SK-MEL-5 (cell line): Measurements from ENCODE around the gene ZSCAN9. TPM values are rescaled to one million over a fixed set of nuclear protein-coding genes. Genes with fewer than 3 reads are reported as not detected.

Experiments used
- DNase-seq: peaks from one replicate; pipeline ENCODE4 v3.0.0-alpha.2; 2016; ENCODE audit warnings: low read depth, low spot score
- in situ Hi-C: cut with HindIII; loops from 2 replicates; pipeline ENCODE4 v1.10.0; 2016; ENCODE audit warnings: low sequenced_read_pairs, high pct_unique_total_duplicates, low pct_unique_long_range_greater_than_20kb
- total RNA-seq: library from RNA; depleted of rRNA; stranded (reverse); fragments of >200 nt; shearing (Covaris generic); gene quantifications from 2 replicates; pipeline ENCODE4 v1.2.3, GENCODE V29; 2014

Gene ZSCAN9
- total RNA-seq, 1 experiment from 2014 or later, result 9.0 TPM

DNA sequence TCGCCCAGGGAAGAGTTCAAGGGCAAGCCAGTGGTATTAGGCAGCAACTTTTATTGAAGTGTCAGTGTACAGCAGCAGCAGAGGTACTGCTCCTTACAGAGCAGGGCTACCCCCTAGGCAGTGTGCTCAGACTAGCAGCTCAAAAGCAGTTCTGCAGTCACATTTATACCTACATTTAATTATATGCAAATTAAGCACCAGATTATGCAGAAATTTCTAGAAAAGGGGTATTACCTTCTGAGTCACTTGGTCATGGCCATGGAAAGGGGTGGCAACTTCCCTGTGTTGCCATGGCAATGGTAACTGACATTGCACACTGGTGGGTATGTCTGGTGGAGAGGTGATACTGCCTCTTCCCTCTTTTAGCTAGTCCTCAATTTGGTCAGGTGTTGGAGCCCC, 29.0 kb downstream of the ZSCAN9 start:
- DNase-seq, result no peak
- in situ Hi-C loops, result no loop called here

DNA sequence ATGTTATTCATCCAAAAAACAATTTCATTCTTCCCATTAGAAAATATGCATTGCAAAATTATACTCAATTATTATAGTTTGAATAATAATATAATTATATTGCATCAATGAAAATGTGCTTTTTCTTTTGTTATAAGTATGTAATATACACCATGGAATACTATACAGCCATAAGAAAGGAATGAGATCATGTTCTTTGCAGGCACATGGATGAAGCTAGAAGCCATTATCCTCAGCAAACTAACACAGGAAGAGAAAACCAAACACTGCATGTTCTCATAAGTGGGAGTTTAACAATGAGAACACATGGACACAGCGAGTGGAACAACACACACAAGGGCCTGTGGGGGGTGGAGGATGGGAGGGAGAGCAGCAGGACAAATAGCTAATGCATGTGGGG, 32.0 kb downstream of the ZSCAN9 start:
- no peak for DNase-seq
- in situ Hi-C loops, result no loop called here

GRCh38 chr6:28258877-28259777, 34.1 kb downstream of the ZSCAN9 start, which contains the start of gene NKAPL:
Gene NKAPL (plus strand): TSS chr6:28259297. CDS start chr6:28259372, 75 bp downstream.
- in situ Hi-C loops, result no loop called here

GRCh38 chr6:28263922-28264321, 38.8 kb downstream of the ZSCAN9 start:
- in situ Hi-C loops, result no loop called here
- no peak for DNase-seq

More at GRCh38 chr6:28258877-28259777, 34.1 kb downstream of the ZSCAN9 start, which contains the start of gene NKAPL:
- no peak for DNase-seq

GRCh38 chr6:28264834-28265401, 39.8 kb downstream of the ZSCAN9 start:
- in situ Hi-C loops, result no loop called here
- DNase-seq, result no peak

DNA sequence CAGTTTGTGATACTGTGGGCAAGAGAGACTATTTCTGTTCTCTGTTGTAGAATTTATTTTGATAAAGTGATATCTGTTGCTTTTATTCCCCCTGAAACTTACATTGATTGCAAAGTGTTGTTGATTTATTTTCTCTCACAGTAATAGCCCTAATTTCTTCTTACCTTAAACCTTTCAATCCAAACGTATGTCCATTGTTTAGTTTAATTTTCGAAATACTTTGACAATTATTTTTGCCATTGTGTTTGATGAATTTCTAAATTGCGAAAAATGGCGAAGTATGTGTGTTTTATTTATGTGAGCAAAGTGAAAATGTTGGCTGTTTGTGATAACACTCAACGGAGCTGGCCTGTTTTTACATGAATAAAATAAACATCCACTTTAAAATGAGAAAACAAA, 41.5 kb downstream of the ZSCAN9 start:
- in situ Hi-C loops, result no loop called here
- DNase-seq, result no peak

- in situ Hi-C loops, result no loop called here
- DNase-seq, result peak; percentile 89
These were observed 42.1 kb downstream of the ZSCAN9 start, which contains the start of gene ZSCAN26 for GRCh38 chr6:28266962-28267694. Gene ZSCAN26 (plus strand): TSS chr6:28267143. CDS start chr6:28271920, 4,777 bp downstream.

DNA sequence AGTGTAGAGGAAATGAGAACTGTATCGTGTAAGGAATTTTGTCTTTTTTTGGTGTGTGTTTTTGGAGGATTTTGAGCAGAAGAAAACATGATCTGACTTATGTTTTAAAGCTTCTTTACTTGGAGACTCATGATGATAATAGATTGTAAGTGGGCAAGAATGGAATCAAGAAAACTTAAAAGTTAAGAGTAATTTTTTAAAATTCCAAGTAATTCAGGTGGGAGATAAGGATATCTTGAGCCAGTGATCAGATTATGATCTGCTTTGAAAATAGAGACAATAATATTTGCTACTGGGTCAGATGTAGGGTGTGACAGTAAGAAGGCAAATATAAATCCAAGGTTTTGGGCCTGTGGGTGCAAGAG, 42.6 kb downstream of the ZSCAN9 start:
- DNase-seq, result no peak
- in situ Hi-C loops, result no loop called here

DNA sequence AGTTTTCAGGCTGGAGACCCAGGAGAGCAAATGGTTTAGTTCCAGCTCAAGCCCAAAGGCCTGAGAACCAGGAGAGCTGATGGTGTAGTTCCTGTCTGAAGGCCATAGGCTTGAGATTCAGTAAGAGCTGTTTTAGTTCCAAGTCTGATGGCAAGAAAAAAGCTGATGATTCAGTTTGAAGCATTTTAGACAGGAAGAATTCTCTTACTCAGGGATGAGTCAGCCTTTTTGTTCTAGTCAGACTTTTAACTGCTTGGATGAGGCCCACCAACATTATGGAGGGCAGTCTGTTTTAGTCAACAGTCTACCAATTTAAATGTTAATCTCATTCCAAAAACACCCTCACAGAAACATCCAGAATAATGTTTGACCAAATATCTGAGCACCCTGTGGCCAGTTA, 44.4 kb downstream of the ZSCAN9 start:
- in situ Hi-C loops, result no loop called here
- no peak for DNase-seq

GRCh38 chr6:28274888-28275287, 49.8 kb downstream of the ZSCAN9 start:
- in situ Hi-C loops, result no loop called here
- DNase-seq, result no peak

- in situ Hi-C loops, result no loop called here
- no peak for DNase-seq
These were observed 52.7 kb downstream of the ZSCAN9 start for GRCh38 chr6:28277746-28278145.

- no peak for DNase-seq
- in situ Hi-C loops, result no loop called here
These were observed 55.7 kb downstream of the ZSCAN9 start for GRCh38 chr6:28280595-28281287.

- in situ Hi-C loops, result no loop called here
- peak; percentile 69 for DNase-seq
These were observed 56.4 kb downstream of the ZSCAN9 start, which contains the start of gene PGBD1 for GRCh38 chr6:28281288-28282064. Gene PGBD1 (plus strand): TSS chr6:28281572. CDS start chr6:28283814, 2,242 bp downstream.

GRCh38 chr6:28282926-28283325, 57.9 kb downstream of the ZSCAN9 start:
- in situ Hi-C loops, result no loop called here
- no peak for DNase-seq
